IMR-90 (cell line): ENCODE results near the gene LMO2. TPM values are rescaled to one million over a fixed set of nuclear protein-coding genes. Genes with fewer than 3 reads are reported as not detected.

Source experiments
- ATAC-seq: fragments of 200-7000 bp; cut with Tn5 transposase; 2 replicates; pipeline ENCODE4 v1.9.1; 2020; ENCODE audit warnings: low read depth, mild to moderate bottlenecking, moderate library complexity
- BruUV-seq: library from RNA; stranded (reverse); fragments of 400-500 nt; replicated peaks from 2 replicates; lab custom pipeline; 2021; lab: Mats Ljungman, UMichigan
- CTCF ChIA-PET: fragments of 300-600 bp; formaldehyde crosslinking; extraction: SDS; loops from one replicate; lab custom pipeline; 2021; ENCODE audit warnings: antibody characterized with exemption; lab: Yijun Ruan, JAX
- POLR2A ChIA-PET: fragments of 300-600 bp; sonication (Branson Sonifier 250); formaldehyde crosslinking; loops from one replicate; lab custom pipeline; 2022; ENCODE audit warnings: antibody characterized with exemption; ENCODE audit not compliant: unreplicated experiment; lab: Charles Lee
- DNase-seq: peaks from one replicate; pipeline ENCODE4 v3.0.0; 2013
- H2AFZ ChIP-seq: replicated peaks from 2 replicates; pipeline ENCODE3; 2013; ENCODE audit warnings: low read length, mild to moderate bottlenecking; ENCODE audit not compliant: poor library complexity
- H2AK5ac ChIP-seq: 2 replicates; pipeline ENCODE4 v1.6.1; 2013; ENCODE audit warnings: low read depth, low read length, inconsistent platforms
- H2AK9ac ChIP-seq: replicated peaks from 2 replicates; pipeline ENCODE3; 2013; ENCODE audit warnings: mild to moderate bottlenecking, low read depth, low read length, moderate library complexity; ENCODE audit not compliant: poor library complexity
- H2BK120ac ChIP-seq: 2 replicates; pipeline ENCODE4 v1.6.1; 2013; ENCODE audit warnings: low read depth, low read length, inconsistent platforms
- H2BK15ac ChIP-seq: 3 replicates; pipeline ENCODE4 v1.6.1; 2013; ENCODE audit warnings: low read depth, low read length, inconsistent platforms
- H2BK20ac ChIP-seq: 2 replicates; pipeline ENCODE4 v1.6.1; 2013; ENCODE audit warnings: low read depth, mild to moderate bottlenecking, inconsistent platforms, low read length, moderate library complexity
- H2BK5ac ChIP-seq: 2 replicates; pipeline ENCODE4 v1.6.1; 2013; ENCODE audit warnings: mild to moderate bottlenecking, low read depth, low read length, inconsistent platforms; ENCODE audit not compliant: poor library complexity, severe bottlenecking
- H3K14ac ChIP-seq: replicated peaks from 2 replicates; pipeline ENCODE4 v1.6.1; 2013; ENCODE audit warnings: low read depth, low read length, inconsistent platforms
- H3K18ac ChIP-seq: 2 replicates; pipeline ENCODE4 v1.6.1; 2013; ENCODE audit warnings: low read depth, low read length, control low read depth
- H3K23ac ChIP-seq: 2 replicates; pipeline ENCODE4 v1.6.1; 2013; ENCODE audit warnings: low read depth, low read length, inconsistent platforms
- H3K27ac ChIP-seq: 2 replicates; pipeline ENCODE4 v1.5.1; 2013; ENCODE audit warnings: mild to moderate bottlenecking, control low read depth, low read length; ENCODE audit not compliant: insufficient read depth
- H3K27me3 ChIP-seq: 2 replicates; pipeline ENCODE4 v1.6.1; 2013; ENCODE audit warnings: low read length; ENCODE audit not compliant: control insufficient read depth, insufficient read depth
- H3K36me3 ChIP-seq: 2 replicates; pipeline ENCODE4 v1.6.1; 2013; ENCODE audit warnings: low read length, mixed read lengths; ENCODE audit not compliant: control insufficient read depth, insufficient read depth
- H3K4ac ChIP-seq: 2 replicates; pipeline ENCODE4 v1.6.1; 2013; ENCODE audit warnings: low read depth, low read length, inconsistent platforms
- H3K4me1 ChIP-seq: 2 replicates; pipeline ENCODE4 v1.6.1; 2013; ENCODE audit warnings: low read length, mixed read lengths; ENCODE audit not compliant: control insufficient read depth, insufficient read depth
- H3K4me2 ChIP-seq: 2 replicates; pipeline ENCODE4 v1.6.1; 2013; ENCODE audit warnings: low read depth, mild to moderate bottlenecking, control low read depth, low read length, moderate library complexity
- H3K4me3 ChIP-seq: 2 replicates; pipeline ENCODE4 v1.5.1; 2013; ENCODE audit warnings: low read depth, mild to moderate bottlenecking, control low read depth, low read length, moderate library complexity; ENCODE audit not compliant: insufficient read depth
- H3K56ac ChIP-seq: 2 replicates; pipeline ENCODE4 v1.6.1; 2013; ENCODE audit warnings: low read length, inconsistent platforms; ENCODE audit not compliant: insufficient read depth; ENCODE audit errors: extremely low read depth
- H3K79me1 ChIP-seq, 2 experiments: 2 replicates each; pipeline ENCODE4 v1.6.1; 2013; ENCODE audit warnings: low read length in 2 of 2, inconsistent platforms in 1 of 2, low read depth in 1 of 2
- H3K9ac ChIP-seq: 2 replicates; pipeline ENCODE4 v1.6.1; 2013; ENCODE audit warnings: low read depth, low read length, control low read depth
- H3K9me1 ChIP-seq: 2 replicates; pipeline ENCODE4 v1.6.1; 2013; ENCODE audit warnings: low read length, inconsistent platforms; ENCODE audit not compliant: insufficient read depth
- H3K9me3 ChIP-seq: 2 replicates; pipeline ENCODE4 v1.6.1; 2013; ENCODE audit warnings: low read length; ENCODE audit not compliant: control insufficient read depth, insufficient read depth
- H4K20me1 ChIP-seq: 2 replicates; pipeline ENCODE4 v1.6.1; 2013; ENCODE audit warnings: low read length, inconsistent platforms; ENCODE audit not compliant: insufficient read depth
- H4K5ac ChIP-seq: 2 replicates; pipeline ENCODE4 v1.6.1; 2013; ENCODE audit warnings: mild to moderate bottlenecking, low read depth, low read length, control low read depth
- H4K8ac ChIP-seq, 2 experiments: 2 replicates each; pipeline ENCODE4 v1.6.1; 2013; ENCODE audit warnings: low read depth in 2 of 2, low read length in 2 of 2, control low read depth in 1 of 2, inconsistent platforms in 1 of 2
- H4K91ac ChIP-seq: 2 replicates; pipeline ENCODE4 v1.6.1; 2013; ENCODE audit warnings: low read depth, low read length, inconsistent platforms; ENCODE audit not compliant: insufficient read depth
- CEBPB ChIP-seq: IDR thresholded peaks from 2 replicates; pipeline ENCODE4 v1.6.1; 2012; ENCODE audit warnings: low read depth, low read length, improper control_type of control experiment
- RCOR1 ChIP-seq: IDR thresholded peaks from 2 replicates; pipeline ENCODE4 v1.6.1; 2012; ENCODE audit warnings: mild to moderate bottlenecking, low read length, improper control_type of control experiment; ENCODE audit not compliant: insufficient replicate concordance
- RFX5 ChIP-seq: IDR thresholded peaks from 2 replicates; pipeline ENCODE4 v1.8.0; 2012; ENCODE audit warnings: low read depth, mild to moderate bottlenecking, low read length, moderate library complexity
- SMC3 ChIP-seq: fragments of 150-350 bp; IDR thresholded peaks from 2 replicates; pipeline ENCODE4 v1.6.1; 2016; ENCODE audit warnings: low read depth, mild to moderate bottlenecking, antibody characterized with exemption, low read length, moderate library complexity
- WGBS, 2 experiments: methylation state at CpG; one replicate each; pipeline versions ENCODE4 v1.1.5 to v1.1.7; 2013; ENCODE audit warnings: missing lambda C conversion rate in 2 of 2; ENCODE audit not compliant: insufficient read length in 1 of 2; ENCODE audit errors: extremely low coverage in 2 of 2; 5-methylcytosine and 5-hydroxymethylcytosine counted together
- dilution Hi-C: fragments of 300-500 bp; cut with HindIII; formaldehyde crosslinking; loops from one replicate; pipeline ENCODE4 v1.14.3; 2018; ENCODE audit warnings: low sequenced_read_pairs; ENCODE audit not compliant: unreplicated experiment
- in situ Hi-C: fragments of 300-500 bp; cut with MboI; formaldehyde crosslinking; loops from 3 replicates; pipeline ENCODE4 v1.14.3; 2019; ENCODE audit warnings: low sequenced_read_pairs, inconsistent platforms, mixed read lengths
- intact Hi-C: fragments of 100-400 bp; cut with micrococcal nuclease; formaldehyde crosslinking; loops from 2 replicates; pipeline ENCODE4 v1.10.0; 2022
- polyA plus RNA-seq, 3 experiments: library from polyadenylated mRNA; depleted of rRNA; stranded (reverse); fragments of >200 nt; gene quantifications; 2 replicates each; pipeline ENCODE4 v1.2.3, GENCODE V29; 2012; ENCODE audit warnings: low replicate concordance in 1 of 3
- total RNA-seq: library from RNA; depleted of rRNA; stranded (reverse); fragments of >200 nt; gene quantifications from 2 replicates; pipeline ENCODE4 v1.2.3, GENCODE V29; 2012
- TF ChIP-seq, protein P1 (sequence below): conservative IDR thresholded peaks from 2 replicates; pipeline ENCODE4 v1.5.1; 2012; ENCODE audit warnings: mild to moderate bottlenecking, low read depth, low read length, improper control_type of control experiment

Gene LMO2
- total and polyA plus RNA-seq, 2 of the 4 experiments (the other 2 are of a cell fraction): not detected

DNA sequence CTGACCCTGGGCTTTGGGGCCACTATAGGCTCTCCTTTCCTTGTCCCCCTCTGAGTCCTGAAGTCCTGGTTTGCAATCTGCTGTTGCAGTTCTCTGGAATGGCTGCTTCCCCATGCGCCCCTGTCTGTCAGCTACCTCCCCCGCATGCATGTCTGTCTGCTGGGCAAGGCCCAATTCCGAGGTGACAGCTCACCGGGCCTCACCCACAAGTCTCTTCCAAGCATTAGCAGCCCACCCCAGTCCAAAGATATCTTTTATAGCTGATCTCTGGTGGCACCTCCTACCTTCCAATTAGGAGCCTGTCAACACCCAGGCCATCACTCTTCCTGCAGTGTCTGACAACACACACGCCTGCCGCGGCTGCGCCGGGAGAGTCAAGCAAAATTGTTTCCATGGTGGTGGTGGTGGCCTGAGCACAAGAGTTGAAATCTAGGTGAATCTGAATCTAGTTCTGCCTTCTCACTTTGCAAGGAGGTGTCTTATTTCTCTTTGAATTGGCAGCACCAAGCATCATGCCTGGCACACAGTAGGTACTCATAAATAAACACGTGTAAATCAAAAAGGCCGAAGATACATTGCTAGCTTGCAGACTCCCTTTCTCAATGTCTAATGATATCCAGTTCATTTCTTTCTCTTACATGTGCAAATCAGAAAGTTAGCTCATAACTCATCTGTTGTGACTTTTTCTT lies 1.2 kb upstream of the LMO2 start:
- H3K27me3 ChIP-seq: peaks cover 31% of the 10 kb centered on the region
- no peak overlapping the region for H3K14ac ChIP-seq
- dilution Hi-C loops (no loop called here), in situ Hi-C loops (no loop called here), intact Hi-C loops (no loop called here)
- H3K4me3 ChIP-seq: no peak overlapping the region
- CTCF ChIA-PET: no interaction called here
- no peaks in the 10 kb centered on the region for H4K20me1 ChIP-seq
- no peak overlapping the region for H2BK120ac ChIP-seq
- BruUV-seq: no TSS peak
- H2AK5ac ChIP-seq: no peak overlapping the region
- H3K36me3 ChIP-seq: no peaks in the 10 kb centered on the region
- no peak for ATAC-seq
- H2BK5ac ChIP-seq: no peak overlapping the region
- no peak overlapping the region for H3K27ac ChIP-seq
- H2AFZ ChIP-seq: no peak overlapping the region
- H3K9ac ChIP-seq: no peak overlapping the region
- WGBS, 2 experiments: 65% methylated on average over 5 of the region's 11 CpGs; no CpG with 5 or more reads in 1 of the 2 experiments
- no peak for DNase-seq
- H3K9me1 ChIP-seq: no peaks in the 10 kb centered on the region
- no peaks in the 10 kb centered on the region for H3K9me3 ChIP-seq
- no peak overlapping the region for H2BK20ac ChIP-seq
- H4K91ac ChIP-seq: no peak overlapping the region
- POLR2A ChIA-PET: no interaction called here
- H3K4me2 ChIP-seq: no peak overlapping the region
- H3K23ac ChIP-seq: no peak overlapping the region
- H3K56ac ChIP-seq: no peak overlapping the region
- H3K79me1 ChIP-seq: no peaks in the 10 kb centered on the region
- H4K5ac ChIP-seq: no peak overlapping the region
- no peak overlapping the region for H2AK9ac ChIP-seq
- H3K4ac ChIP-seq: no peak overlapping the region
- H4K8ac ChIP-seq: no peak overlapping the region
- H2BK15ac ChIP-seq: no peak overlapping the region
- TF ChIP-seq RCOR1 (no peak), RFX5 (no peak), CEBPB (no peak), SMC3 (no peak)
- TF ChIP-seq, protein P1, sequence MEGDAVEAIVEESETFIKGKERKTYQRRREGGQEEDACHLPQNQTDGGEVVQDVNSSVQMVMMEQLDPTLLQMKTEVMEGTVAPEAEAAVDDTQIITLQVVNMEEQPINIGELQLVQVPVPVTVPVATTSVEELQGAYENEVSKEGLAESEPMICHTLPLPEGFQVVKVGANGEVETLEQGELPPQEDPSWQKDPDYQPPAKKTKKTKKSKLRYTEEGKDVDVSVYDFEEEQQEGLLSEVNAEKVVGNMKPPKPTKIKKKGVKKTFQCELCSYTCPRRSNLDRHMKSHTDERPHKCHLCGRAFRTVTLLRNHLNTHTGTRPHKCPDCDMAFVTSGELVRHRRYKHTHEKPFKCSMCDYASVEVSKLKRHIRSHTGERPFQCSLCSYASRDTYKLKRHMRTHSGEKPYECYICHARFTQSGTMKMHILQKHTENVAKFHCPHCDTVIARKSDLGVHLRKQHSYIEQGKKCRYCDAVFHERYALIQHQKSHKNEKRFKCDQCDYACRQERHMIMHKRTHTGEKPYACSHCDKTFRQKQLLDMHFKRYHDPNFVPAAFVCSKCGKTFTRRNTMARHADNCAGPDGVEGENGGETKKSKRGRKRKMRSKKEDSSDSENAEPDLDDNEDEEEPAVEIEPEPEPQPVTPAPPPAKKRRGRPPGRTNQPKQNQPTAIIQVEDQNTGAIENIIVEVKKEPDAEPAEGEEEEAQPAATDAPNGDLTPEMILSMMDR: no peak
- H3K4me1 ChIP-seq: no peaks in the 10 kb centered on the region
- no peak overlapping the region for H3K18ac ChIP-seq
